Peyer's patch (tissue), 4 donors: ENCODE results near the gene MYO1D.

Experiments
- CTCF ChIP-seq, 6 experiments: fragments of 450-650 bp in 4 of 6; fragments of 200-600 bp in 2 of 6; sonication (generic) in 1 of 6; IDR thresholded peaks; one replicate each; pipeline ENCODE4 v1.5.1; 2017 to 2019; ENCODE audit warnings: antibody characterized with exemption in 6 of 6, mild to moderate bottlenecking in 3 of 6, moderate library complexity in 1 of 6
- POLR2A ChIP-seq, 2 donors: fragments of 450-650 bp; IDR thresholded peaks; one replicate each; pipeline ENCODE4 v1.5.1; 2017; ENCODE audit warnings: antibody characterized with exemption in 2 of 2, mild to moderate bottlenecking in 2 of 2, moderate library complexity in 2 of 2

GRCh38 chr17:32827227-32827626 is 49.7 kb downstream of the MYO1D start:
- TF ChIP-seq CTCF (IDR thresholded peaks at IDR 0.05) (no peak), POLR2A (IDR thresholded peaks at IDR 0.05) (no peak)
